GM12874 (cell line): Measurements from ENCODE around the gene NFIA.

Experiments
- TF ChIP-seq, protein P1 (sequence below): IDR thresholded peaks from 2 replicates; pipeline ENCODE4 v1.5.1; 2011; ENCODE audit warnings: low read depth, mild to moderate bottlenecking, control low read depth, low read length, moderate library complexity; ENCODE audit not compliant: insufficient read depth

The NFIA gene

DNA sequence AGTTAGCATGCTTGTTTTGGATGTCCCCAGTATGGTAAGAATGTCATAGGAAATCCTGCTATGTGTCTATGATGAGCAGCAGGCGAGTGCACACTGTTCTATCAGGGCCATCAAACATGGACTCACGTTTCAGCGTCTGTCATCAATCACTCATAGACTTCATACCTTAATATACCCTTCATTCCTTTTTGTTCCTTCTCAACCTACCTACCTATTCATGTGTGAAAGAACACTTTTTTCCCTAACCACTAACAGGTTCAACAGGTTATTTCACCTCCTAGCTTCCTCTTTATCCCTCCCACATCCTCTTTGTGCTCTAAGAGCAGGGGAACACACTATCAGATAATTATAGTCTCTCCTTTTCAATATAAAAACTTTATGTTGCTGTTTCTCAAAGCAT lies 342.0 kb downstream of the NFIA start:
- TF ChIP-seq, protein P1, sequence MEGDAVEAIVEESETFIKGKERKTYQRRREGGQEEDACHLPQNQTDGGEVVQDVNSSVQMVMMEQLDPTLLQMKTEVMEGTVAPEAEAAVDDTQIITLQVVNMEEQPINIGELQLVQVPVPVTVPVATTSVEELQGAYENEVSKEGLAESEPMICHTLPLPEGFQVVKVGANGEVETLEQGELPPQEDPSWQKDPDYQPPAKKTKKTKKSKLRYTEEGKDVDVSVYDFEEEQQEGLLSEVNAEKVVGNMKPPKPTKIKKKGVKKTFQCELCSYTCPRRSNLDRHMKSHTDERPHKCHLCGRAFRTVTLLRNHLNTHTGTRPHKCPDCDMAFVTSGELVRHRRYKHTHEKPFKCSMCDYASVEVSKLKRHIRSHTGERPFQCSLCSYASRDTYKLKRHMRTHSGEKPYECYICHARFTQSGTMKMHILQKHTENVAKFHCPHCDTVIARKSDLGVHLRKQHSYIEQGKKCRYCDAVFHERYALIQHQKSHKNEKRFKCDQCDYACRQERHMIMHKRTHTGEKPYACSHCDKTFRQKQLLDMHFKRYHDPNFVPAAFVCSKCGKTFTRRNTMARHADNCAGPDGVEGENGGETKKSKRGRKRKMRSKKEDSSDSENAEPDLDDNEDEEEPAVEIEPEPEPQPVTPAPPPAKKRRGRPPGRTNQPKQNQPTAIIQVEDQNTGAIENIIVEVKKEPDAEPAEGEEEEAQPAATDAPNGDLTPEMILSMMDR = no peak

DNA sequence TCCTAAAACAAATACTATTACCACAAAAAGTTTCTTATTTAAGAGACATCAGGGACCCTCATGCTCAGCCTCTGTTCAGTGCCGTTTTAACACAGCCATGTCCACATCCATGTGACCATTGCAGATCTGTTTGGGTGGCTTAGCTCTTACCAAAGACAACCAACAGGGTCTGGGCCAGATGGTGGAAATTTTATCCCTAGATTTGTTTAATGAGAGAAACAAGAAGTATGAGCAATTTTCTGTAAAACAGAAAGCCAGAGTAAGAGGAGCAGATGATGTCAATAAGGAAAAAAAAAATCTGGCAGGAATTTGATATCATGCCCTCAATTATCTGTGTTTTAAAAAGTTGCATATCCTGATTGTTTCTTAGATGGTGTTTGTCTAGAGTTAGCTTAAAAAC lies 342.7 kb downstream of the NFIA start:
- TF ChIP-seq, protein P1 = no peak

DNA sequence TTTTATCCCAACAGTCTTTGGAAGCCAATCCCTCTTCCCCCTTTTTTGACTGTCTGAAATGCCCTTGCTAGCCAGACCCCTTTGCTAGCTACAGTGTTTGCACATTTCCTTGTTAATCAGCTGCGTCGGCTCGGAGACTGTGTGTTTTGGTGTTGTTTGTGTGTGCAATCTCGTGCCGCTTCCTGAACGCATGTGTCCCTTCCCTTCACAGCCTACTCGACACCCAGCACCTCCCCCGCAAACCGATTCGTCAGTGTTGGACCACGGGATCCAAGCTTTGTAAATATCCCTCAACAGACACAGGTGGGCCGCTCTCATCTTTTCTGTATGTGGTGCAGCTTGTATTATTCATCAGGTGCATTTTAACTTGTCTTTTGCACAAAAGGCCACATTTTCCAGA lies 343.9 kb downstream of the NFIA start:
- TF ChIP-seq, protein P1 = no peak

DNA sequence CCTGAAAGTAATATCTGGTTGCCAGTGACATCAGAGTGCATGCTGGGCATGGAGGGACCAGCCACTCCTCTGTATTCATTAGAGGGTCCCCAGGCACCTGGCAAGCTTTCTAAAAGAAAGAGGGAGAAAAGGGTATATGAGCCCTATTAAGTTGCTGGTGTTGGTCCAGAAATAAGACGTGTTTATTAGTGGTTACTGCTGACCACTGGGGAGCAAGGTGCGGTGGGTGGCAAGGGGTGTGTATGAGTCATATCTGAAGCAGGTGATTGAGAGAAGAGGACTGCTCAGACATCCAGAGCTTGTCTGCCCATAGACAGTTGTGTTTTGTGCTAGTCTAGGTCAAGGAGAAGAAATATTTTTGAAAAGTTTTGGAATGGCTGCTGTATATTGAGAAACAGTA lies 344.5 kb downstream of the NFIA start:
- TF ChIP-seq, protein P1 = no peak

DNA sequence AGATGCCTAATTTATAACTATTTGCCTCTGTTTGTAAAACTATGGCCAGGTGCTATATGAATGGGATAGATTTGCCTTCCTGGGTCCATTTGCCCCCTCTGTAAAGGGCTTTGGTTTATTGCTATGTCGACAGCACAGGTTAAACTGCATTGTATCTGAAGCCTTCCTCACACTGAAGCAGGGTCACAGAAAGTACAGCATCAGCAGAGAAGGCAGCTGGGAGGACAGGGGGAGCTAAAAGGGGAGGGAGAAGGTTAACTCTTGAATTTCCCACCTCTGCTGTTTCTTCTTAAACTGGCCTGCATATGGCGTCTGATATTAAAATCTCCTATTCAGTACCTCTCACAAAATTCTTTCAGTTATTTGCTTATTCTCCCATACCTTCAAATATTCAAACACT lies 345.1 kb downstream of the NFIA start:
- TF ChIP-seq, protein P1 = no peak

DNA sequence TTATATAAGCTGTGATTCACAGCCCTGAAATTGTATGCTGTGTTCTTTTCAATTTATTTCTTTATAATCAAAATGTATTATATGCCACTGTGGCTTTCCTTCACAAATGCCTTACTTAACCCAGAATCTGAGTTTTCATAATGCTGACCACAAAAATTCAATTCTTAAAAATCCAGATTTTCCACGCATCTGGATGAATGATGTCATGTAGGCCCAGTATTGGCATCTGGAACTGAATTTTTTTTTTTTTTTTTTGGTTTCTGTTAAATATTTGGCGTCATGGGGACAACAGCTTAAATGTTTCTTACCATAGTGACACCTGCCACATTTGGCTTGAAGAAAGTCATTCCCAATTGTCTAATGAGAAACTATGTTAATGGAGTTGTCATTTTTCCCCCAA lies 345.8 kb downstream of the NFIA start:
- TF ChIP-seq, protein P1 = no peak

DNA sequence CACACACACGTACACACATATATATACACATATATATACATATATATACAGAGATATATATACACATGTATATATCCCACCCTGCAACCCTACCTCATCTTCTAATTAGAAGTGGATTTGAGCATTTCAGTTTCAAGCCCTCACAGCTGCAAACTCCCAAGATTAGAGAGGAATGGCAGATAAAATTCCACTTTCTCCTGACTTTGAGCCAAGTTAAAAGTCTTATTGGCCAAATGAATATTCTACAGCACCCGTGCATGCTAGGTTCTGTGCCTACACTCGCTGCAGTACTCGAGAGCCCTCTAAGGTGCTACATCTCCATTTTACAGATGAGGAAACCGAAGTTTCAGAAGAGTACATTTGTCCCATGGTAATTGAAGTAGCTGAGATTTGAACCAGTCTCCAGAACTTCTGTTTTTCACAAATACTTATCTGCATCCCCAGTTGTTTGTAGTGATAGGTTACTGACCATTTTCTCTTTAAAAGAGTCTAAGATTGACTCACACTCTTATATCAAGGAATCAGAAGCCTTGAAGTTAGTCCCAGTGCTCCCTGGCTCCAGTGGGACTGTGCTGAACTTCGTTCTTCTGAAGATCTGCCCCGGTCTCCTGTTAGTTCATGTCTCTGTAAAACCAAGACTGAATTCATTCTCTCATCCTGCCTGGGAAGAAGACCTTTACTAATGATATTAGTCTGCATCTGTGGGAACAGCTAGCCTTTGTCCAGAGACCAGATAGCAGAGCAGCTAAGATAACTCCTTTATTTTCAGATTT lies 350.4 kb downstream of the NFIA start:
- TF ChIP-seq, protein P1 = no peak
